K562 (cell line): ENCODE measurements around the gene HSPA1L. TPM values are rescaled to one million over a fixed set of nuclear protein-coding genes. Genes with fewer than 3 reads are reported as not detected.

Source experiments
- BRD9 ChIP-seq: fragments of 450-650 bp; IDR thresholded peaks from 2 replicates; pipeline ENCODE4 v1.6.1; 2018; ENCODE audit warnings: low read depth; ENCODE audit not compliant: partially characterized antibody
- CTCF ChIP-seq, 3 experiments: IDR thresholded peaks in 2 of 3; conservative IDR thresholded peaks in 1 of 3; 2 replicates each; pipeline ENCODE4 v1.5.1; 2011 to 2012; ENCODE audit warnings: low read length in 3 of 3, mild to moderate bottlenecking in 3 of 3, control low read depth in 2 of 3, improper control_type of control experiment in 1 of 3, inconsistent platforms in 1 of 3, low read depth in 1 of 3, mixed read lengths in 1 of 3, moderate library complexity in 1 of 3; ENCODE audit not compliant: insufficient read depth in 2 of 3
- E2F4 ChIP-seq: sonication (generic); formaldehyde crosslinking; IDR thresholded peaks from 2 replicates; pipeline ENCODE4 v1.8.0; 2022; ENCODE audit warnings: mild to moderate bottlenecking, low read depth, missing genetic modification reagents
- ELF2 ChIP-seq: fragments of 250-450 bp; sonication (Bioruptor Pico); IDR thresholded peaks from 2 replicates; pipeline ENCODE4 v1.5.0; 2021; ENCODE audit warnings: mild to moderate bottlenecking
- ESRRA ChIP-seq: fragments of 450-650 bp; IDR thresholded peaks from 2 replicates; pipeline ENCODE4 v1.6.1; 2014; ENCODE audit warnings: low read depth, mild to moderate bottlenecking, moderate library complexity, borderline replicate concordance
- FOS ChIP-seq: IDR thresholded peaks from 3 replicates; pipeline ENCODE4 v1.6.1; 2011; ENCODE audit not compliant: insufficient read length; ENCODE audit errors: extremely low read depth
- KLF10 ChIP-seq: fragments of 250-450 bp; sonication (Bioruptor Pico); IDR thresholded peaks from 2 replicates; pipeline ENCODE4 v1.6.1; 2021; ENCODE audit warnings: matching md5 sums
- PCBP2 ChIP-seq: fragments of 200-400 bp; formaldehyde crosslinking; IDR thresholded peaks from 2 replicates; pipeline ENCODE4 v1.6.1; 2018; ENCODE audit warnings: low read length, low read depth, mild to moderate bottlenecking, moderate library complexity; ENCODE audit not compliant: poor library complexity, severe bottlenecking
- PRMT5 ChIP-seq: sonication (generic); formaldehyde crosslinking; IDR thresholded peaks from 2 replicates; pipeline ENCODE4 v1.5.0; 2020; ENCODE audit warnings: missing genetic modification reagents
- PTBP1 ChIP-seq: fragments of 200-400 bp; formaldehyde crosslinking; IDR thresholded peaks from 2 replicates; pipeline ENCODE4 v1.6.1; 2017; ENCODE audit warnings: low read depth, low read length
- RBFOX2 ChIP-seq: fragments of 200-400 bp; formaldehyde crosslinking; IDR thresholded peaks from 2 replicates; pipeline ENCODE4 v1.6.1; 2017; ENCODE audit warnings: low read depth, mild to moderate bottlenecking, low read length, moderate library complexity
- SLC30A9 ChIP-seq: fragments of 250-450 bp; sonication (Bioruptor Pico); IDR thresholded peaks from 2 replicates; pipeline ENCODE4 v1.8.0; 2022; ENCODE audit warnings: mild to moderate bottlenecking, moderate library complexity
- TBP ChIP-seq: optimal IDR thresholded peaks from 2 replicates; pipeline ENCODE3; 2011; ENCODE audit warnings: low read depth, low read length, improper control_type of control experiment
- TEAD1 ChIP-seq, 2 experiments: fragments of 450-650 bp in 1 of 2; sonication (generic) in 1 of 2; formaldehyde crosslinking; IDR thresholded peaks; 2 replicates each; pipeline versions ENCODE4 v1.4.0 to v1.8.0; 2020 to 2022; ENCODE audit warnings: mild to moderate bottlenecking in 2 of 2, missing genetic modification reagents in 1 of 2
- ZNF277 ChIP-seq: fragments of 250-450 bp; sonication (Bioruptor Pico); IDR thresholded peaks from 2 replicates; pipeline ENCODE4 v1.8.0; 2022; ENCODE audit warnings: inconsistent platforms, mild to moderate bottlenecking, moderate library complexity, borderline replicate concordance
- ZNF282 ChIP-seq: sonication (generic); formaldehyde crosslinking; IDR thresholded peaks from 2 replicates; pipeline ENCODE4 v1.8.1; 2023; ENCODE audit warnings: missing genetic modification reagents
- ZNF398 ChIP-seq: fragments of 250-450 bp; sonication (Bioruptor Pico); IDR thresholded peaks from 2 replicates; pipeline ENCODE4 v1.8.0; 2021; ENCODE audit warnings: moderate library complexity, mild to moderate bottlenecking, inconsistent platforms
- ZNF766 ChIP-seq: fragments of 200-800 bp; sonication (Bioruptor generic); conservative IDR thresholded peaks from 2 replicates; pipeline ENCODE4 v1.6.1; 2016; ENCODE audit warnings: missing genetic modification characterization, missing compliant biosample characterization
- polyA plus RNA-seq, 8 experiments: library from polyadenylated mRNA; depleted of rRNA in 4 of 8; stranded (reverse) in 5 of 8; unstranded in 3 of 8; fragments of >200 nt; fragmentation: Nextera tagmentation in 2 of 8; fragmentation: Illumina TruSeq in 1 of 8; extraction: Ambion mirVana in 2 of 8; extraction: Trizol in 1 of 8; gene quantifications; 2 replicates each; pipeline versions ENCODE4 v1.2.1 to v1.2.3, GENCODE V29; 2011 to 2014; ENCODE audit warnings: inconsistent platforms in 1 of 8, missing spikeins in 1 of 8
- total RNA-seq, 7 experiments: library from RNA; depleted of rRNA in 6 of 7; stranded (reverse); fragments of >200 nt in 6 of 7; fragmentation: Illumina TruSeq in 2 of 7; extraction: Trizol in 2 of 7; gene quantifications; 2 replicates each; pipeline versions ENCODE4 v1.2.1 to v1.2.3, GENCODE V29; 2011 to 2021; ENCODE audit warnings: low replicate concordance in 1 of 7

HSPA1L gene
- total and polyA plus RNA-seq, 9 of the 15 experiments (the other 6 are each of a cell fraction or from before 2014, with no cell fraction given): 0.14 to 2.1 (median 1.3) TPM

GRCh38 chr6:31776989-31777666 lies 38.0 kb downstream of the HSPA1L start, which contains the start of gene VWA7 (continued):
- TF ChIP-seq KLF10 (no peak), FOS (peak; percentile 25), PCBP2 (no peak), ZNF766 (peak; percentile 85), ZNF398 (CRISPR knock-in tag) (no peak), BRD9 (peak; percentile 89), PTBP1 (peak; percentile 79), E2F4 (CRISPR knock-in tag) (no peak), ELF2 (CRISPR knock-in tag) (peak; percentile 69), ESRRA (peak; percentile 91), TBP (peak; percentile 67), TEAD1 (CRISPR knock-in tag; IDR thresholded peaks at IDR 0.05) (peak; percentile 72 to 80; a peak in 2 of 4 replicates), RBFOX2 (peak; percentile 80), CTCF (IDR thresholded peaks at IDR 0.05 in 2 of 3, conservative IDR thresholded peaks at IDR 0.05 in 1 of 3; ENCODE audit: insufficient read depth in 2 of 3, low read depth in 1 of 3, low read length in 3 of 3) (peak; percentile 14 to 44 (median 24); a peak in 2 of 6 replicates), PRMT5 (CRISPR knock-in tag) (no peak; the same call in 1 of the 2 replicates), ZNF277 (CRISPR knock-in tag) (no peak), SLC30A9 (CRISPR knock-in tag) (no peak), ZNF282 (CRISPR knock-in tag) (no peak)
